ENCODE results near the gene KCNMB2. TPM values are rescaled to one million over a fixed set of nuclear protein-coding genes. Genes with fewer than 3 reads are reported as not detected.
"Not testable (repeated sequence)": the region's sequence is repeated elsewhere in the genome, so short reads cannot be mapped to it uniquely, and the experiment has no call there.

Gene KCNMB2
- total RNA-seq, 1 donor from 2014 or later: 1.2 TPM

- no peaks in the 10 kb centered on the region for H3K9me3 ChIP-seq
- DNase-seq (no peak), ATAC-seq (no peak)
- intact Hi-C loops (cut with DNase I): no loop called here
- H3K4me3 ChIP-seq: no peak overlapping the region
- TF ChIP-seq CTCF (IDR thresholded peaks at IDR 0.05): no peak
- H3K36me3 ChIP-seq: no peaks in the 10 kb centered on the region
- no peaks in the 10 kb centered on the region for H3K27me3 ChIP-seq
- H3K4me1 ChIP-seq: no peaks in the 10 kb centered on the region
- H3K27ac ChIP-seq: no peak overlapping the region
Observed at GRCh38 chr3:178532476-178532875, 3.8 kb upstream of the KCNMB2 start.

GRCh38 chr3:178537122-178537705 is 978 bp downstream of the KCNMB2 start:
- H3K36me3 ChIP-seq: no peaks in the 10 kb centered on the region
- peak overlapping the region; percentile 39 for H3K4me3 ChIP-seq
- no peaks in the 10 kb centered on the region for H3K4me1 ChIP-seq
- DNase-seq (no peak), ATAC-seq (no peak)
- intact Hi-C loops (cut with DNase I): no loop called here
- no peak for TF ChIP-seq CTCF (IDR thresholded peaks at IDR 0.05)
- no peaks in the 10 kb centered on the region for H3K27me3 ChIP-seq
- no peak overlapping the region for H3K27ac ChIP-seq
- no peaks in the 10 kb centered on the region for H3K9me3 ChIP-seq

- no peaks in the 10 kb centered on the region for H3K27me3 ChIP-seq
- H3K4me3 ChIP-seq: no peak overlapping the region
- no peaks in the 10 kb centered on the region for H3K36me3 ChIP-seq
- no peaks in the 10 kb centered on the region for H3K9me3 ChIP-seq
- no peak for DNase-seq
- intact Hi-C loops (cut with DNase I): no loop called here
- TF ChIP-seq CTCF (IDR thresholded peaks at IDR 0.05): no peak
- ATAC-seq: no peak
- no peak overlapping the region for H3K27ac ChIP-seq
- no peaks in the 10 kb centered on the region for H3K4me1 ChIP-seq
Observed at GRCh38 chr3:178538056-178538455, 1.8 kb downstream of the KCNMB2 start.

GRCh38 chr3:178540184-178540583 is 3.9 kb downstream of the KCNMB2 start:
- no peaks in the 10 kb centered on the region for H3K4me1 ChIP-seq
- no peak overlapping the region for H3K27ac ChIP-seq
- H3K27me3 ChIP-seq: no peaks in the 10 kb centered on the region
- ATAC-seq (no peak), DNase-seq (no peak)
- no peaks in the 10 kb centered on the region for H3K9me3 ChIP-seq
- H3K36me3 ChIP-seq: no peaks in the 10 kb centered on the region
- intact Hi-C loops (cut with DNase I): no loop called here
- H3K4me3 ChIP-seq: no peak overlapping the region
- no peak for TF ChIP-seq CTCF (IDR thresholded peaks at IDR 0.05)

GRCh38 chr3:178545337-178545736 is 9.1 kb downstream of the KCNMB2 start:
- no peaks in the 10 kb centered on the region for H3K9me3 ChIP-seq
- H3K27ac ChIP-seq: no peak overlapping the region
- no peaks in the 10 kb centered on the region for H3K4me1 ChIP-seq
- no peaks in the 10 kb centered on the region for H3K27me3 ChIP-seq
- ATAC-seq (no peak), DNase-seq (no peak)
- intact Hi-C loops (cut with DNase I): no loop called here
- H3K36me3 ChIP-seq: no peaks in the 10 kb centered on the region
- H3K4me3 ChIP-seq: no peak overlapping the region
- no peak for TF ChIP-seq CTCF (IDR thresholded peaks at IDR 0.05)

GRCh38 chr3:178546079-178546478 is 9.8 kb downstream of the KCNMB2 start:
- intact Hi-C loops (cut with DNase I): no loop called here
- no peak for ATAC-seq
- Histone ChIP-seq H3K27me3 (no peaks in the 10 kb centered on the region), H3K27ac (no peak overlapping the region), H3K9me3 (no peaks in the 10 kb centered on the region), H3K4me3 (no peak overlapping the region), H3K36me3 (no peaks in the 10 kb centered on the region), H3K4me1 (no peaks in the 10 kb centered on the region)
- no peak for DNase-seq
- TF ChIP-seq CTCF (IDR thresholded peaks at IDR 0.05): no peak

GRCh38 chr3:178549426-178549825 is 13.2 kb downstream of the KCNMB2 start:
- H3K4me1 ChIP-seq; intact Hi-C loops (cut with DNase I); DNase-seq; ATAC-seq; H3K4me3 ChIP-seq; H3K36me3 ChIP-seq; H3K27me3 ChIP-seq; H3K9me3 ChIP-seq; H3K27ac ChIP-seq: not testable (repeated sequence)

All from upper lobe of right lung (tissue), 1 donor.